WTC11 (cell line): ENCODE measurements around the gene APCDD1. TPM values are rescaled to one million over a fixed set of nuclear protein-coding genes. Genes with fewer than 3 reads are reported as not detected.

ENCODE experiments used
- ATAC-seq: fragments of 200-7000 bp; cut with Tn5 transposase; 2 replicates; pipeline ENCODE4 v1.10.0; 2021; ENCODE audit warnings: mild to moderate bottlenecking, moderate library complexity
- CTCF ChIA-PET: fragments of 300-600 bp; sonication (Branson Sonifier 250); formaldehyde crosslinking; loops from one replicate; lab custom pipeline; 2021; ENCODE audit warnings: antibody characterized with exemption; lab: Charles Lee
- POLR2A ChIA-PET: fragments of 350-600 bp; sonication (Branson Sonifier 250); formaldehyde crosslinking; loops from one replicate; lab custom pipeline; 2021; ENCODE audit warnings: antibody characterized with exemption; lab: Charles Lee
- DNase-seq: peaks from one replicate; pipeline ENCODE4 v3.0.0; 2021; ENCODE audit warnings: low spot score
- H3K27ac Mint-ChIP-seq: 2 replicates; pipeline ENCODE4 v1.8.0; 2021; ENCODE audit warnings: mixed read lengths
- H3K27me3 Mint-ChIP-seq: 2 replicates; pipeline ENCODE4 v1.8.0; 2021; ENCODE audit warnings: low read depth, mild to moderate bottlenecking, moderate library complexity, mixed read lengths
- H3K36me3 Mint-ChIP-seq: 2 replicates; pipeline ENCODE4 v1.8.0; 2021; ENCODE audit warnings: mixed read lengths
- H3K4me1 Mint-ChIP-seq: 2 replicates; pipeline ENCODE4 v1.8.0; 2022; ENCODE audit warnings: mixed read lengths
- H3K4me3 Mint-ChIP-seq: 2 replicates; pipeline ENCODE4 v1.8.0; 2021; ENCODE audit warnings: mild to moderate bottlenecking, moderate library complexity, mixed read lengths
- H3K9me3 Mint-ChIP-seq: 2 replicates; pipeline ENCODE4 v1.8.0; 2021; ENCODE audit warnings: mixed read lengths
- ATF6 ChIP-seq: sonication (generic); formaldehyde crosslinking; IDR thresholded peaks from 2 replicates; pipeline ENCODE4 v1.8.1; 2023; ENCODE audit warnings: mild to moderate bottlenecking, missing genetic modification reagents
- CDX4 ChIP-seq: fragments of 250-450 bp; sonication (Bioruptor Pico); IDR thresholded peaks from 2 replicates; pipeline ENCODE4 v1.9.0; 2021; ENCODE audit warnings: moderate library complexity, mild to moderate bottlenecking, inconsistent platforms, borderline replicate concordance
- CREB1 ChIP-seq: sonication (generic); formaldehyde crosslinking; IDR thresholded peaks from 2 replicates; pipeline ENCODE4 v1.8.0; 2023; ENCODE audit warnings: mild to moderate bottlenecking, missing genetic modification reagents
- CTCF ChIP-seq: fragments of 200-600 bp; IDR thresholded peaks from 2 replicates; pipeline ENCODE4 v1.8.0; 2022; ENCODE audit warnings: antibody characterized with exemption
- ETV6 ChIP-seq: sonication (generic); formaldehyde crosslinking; IDR thresholded peaks from 2 replicates; pipeline ENCODE4 v1.8.1; 2022; ENCODE audit warnings: mild to moderate bottlenecking, missing genetic modification reagents
- FOXK1 ChIP-seq: sonication (generic); formaldehyde crosslinking; IDR thresholded peaks from 2 replicates; pipeline ENCODE4 v1.8.0; 2022; ENCODE audit warnings: mild to moderate bottlenecking, moderate library complexity, missing genetic modification reagents
- GRHL2 ChIP-seq: fragments of 250-450 bp; sonication (Bioruptor Pico); IDR thresholded peaks from 2 replicates; pipeline ENCODE4 v1.8.0; 2022; ENCODE audit warnings: mild to moderate bottlenecking, moderate library complexity; ENCODE audit not compliant: insufficient replicate concordance, severe bottlenecking
- HMGXB4 ChIP-seq: sonication (generic); formaldehyde crosslinking; IDR thresholded peaks from 2 replicates; pipeline ENCODE4 v1.8.1; 2023; ENCODE audit warnings: mild to moderate bottlenecking, moderate library complexity, missing genetic modification reagents
- NR2C2 ChIP-seq: sonication (generic); formaldehyde crosslinking; IDR thresholded peaks from 2 replicates; pipeline ENCODE4 v1.8.0; 2022; ENCODE audit warnings: mild to moderate bottlenecking, missing genetic modification reagents
- OVOL2 ChIP-seq: fragments of 250-450 bp; sonication (Bioruptor Pico); IDR thresholded peaks from 2 replicates; pipeline ENCODE4 v1.9.0; 2021; ENCODE audit warnings: mild to moderate bottlenecking, borderline replicate concordance
- PREB ChIP-seq: sonication (generic); formaldehyde crosslinking; IDR thresholded peaks from 2 replicates; pipeline ENCODE4 v1.8.1; 2022; ENCODE audit warnings: mild to moderate bottlenecking, missing genetic modification reagents, moderate library complexity, borderline replicate concordance
- SP1 ChIP-seq: sonication (generic); formaldehyde crosslinking; conservative IDR thresholded peaks from 2 replicates; pipeline ENCODE4 v1.8.1; 2022; ENCODE audit warnings: missing genetic modification reagents
- TCF7 ChIP-seq: sonication (generic); formaldehyde crosslinking; IDR thresholded peaks from 2 replicates; pipeline ENCODE4 v1.8.0; 2022; ENCODE audit warnings: mild to moderate bottlenecking, low read depth, missing genetic modification reagents, moderate library complexity
- ZNF121 ChIP-seq: sonication (generic); formaldehyde crosslinking; IDR thresholded peaks from 2 replicates; pipeline ENCODE4 v1.8.0; 2023; ENCODE audit warnings: missing genetic modification reagents
- ZNF138 ChIP-seq: sonication (generic); formaldehyde crosslinking; conservative IDR thresholded peaks from 2 replicates; pipeline ENCODE4 v1.8.1; 2022; ENCODE audit warnings: mild to moderate bottlenecking, moderate library complexity, missing genetic modification reagents
- ZNF317 ChIP-seq: sonication (generic); formaldehyde crosslinking; IDR thresholded peaks from 2 replicates; pipeline ENCODE4 v1.8.1; 2023; ENCODE audit warnings: low read depth, mild to moderate bottlenecking, moderate library complexity, missing genetic modification reagents, borderline replicate concordance
- ZNF671 ChIP-seq: fragments of 250-450 bp; sonication (Bioruptor Pico); IDR thresholded peaks from 2 replicates; pipeline ENCODE4 v1.8.0; 2021; ENCODE audit warnings: mild to moderate bottlenecking
- total RNA-seq: library from RNA; stranded (reverse); gene quantifications from 3 replicates; pipeline ENCODE4 v1.2.3, GENCODE V29; 2021
- TF ChIP-seq, protein P1 (sequence below): sonication (generic); formaldehyde crosslinking; IDR thresholded peaks from 2 replicates; pipeline ENCODE4 v1.8.1; 2023; ENCODE audit warnings: mild to moderate bottlenecking, missing genetic modification reagents, borderline replicate concordance

Gene APCDD1
- total RNA-seq, 1 experiment from 2014 or later, result 7.1 TPM

- POLR2A ChIA-PET, result no interaction called here
- CTCF ChIA-PET, result interaction anchor here (1.4 to 2.6 kb wide), 3 partner anchors 26 to 548 kb away, joined by 3 to 10 read pairs (median 4); no protein-coding TSS in a partner anchor
- DNase-seq, result no peak
Observed at GRCh38 chr18:10518595-10519255, 64.3 kb downstream of the APCDD1 start.

More at GRCh38 chr18:10518595-10519255, 64.3 kb downstream of the APCDD1 start:
- ATAC-seq, result peak; percentile 39; the same call in 1 of the 2 replicates
- H3K9me3 Mint-ChIP-seq, result peaks cover 5% of the 10 kb centered on the region
- no peaks in the 10 kb centered on the region for H3K36me3 Mint-ChIP-seq
- no peak for TF ChIP-seq ATF6 (CRISPR knock-in tag)
- no peak for TF ChIP-seq OVOL2 (CRISPR knock-in tag)
- no peak for TF ChIP-seq CREB1 (CRISPR knock-in tag)
- TF ChIP-seq ZNF671 (CRISPR knock-in tag), result no peak
- TF ChIP-seq, protein P1, sequence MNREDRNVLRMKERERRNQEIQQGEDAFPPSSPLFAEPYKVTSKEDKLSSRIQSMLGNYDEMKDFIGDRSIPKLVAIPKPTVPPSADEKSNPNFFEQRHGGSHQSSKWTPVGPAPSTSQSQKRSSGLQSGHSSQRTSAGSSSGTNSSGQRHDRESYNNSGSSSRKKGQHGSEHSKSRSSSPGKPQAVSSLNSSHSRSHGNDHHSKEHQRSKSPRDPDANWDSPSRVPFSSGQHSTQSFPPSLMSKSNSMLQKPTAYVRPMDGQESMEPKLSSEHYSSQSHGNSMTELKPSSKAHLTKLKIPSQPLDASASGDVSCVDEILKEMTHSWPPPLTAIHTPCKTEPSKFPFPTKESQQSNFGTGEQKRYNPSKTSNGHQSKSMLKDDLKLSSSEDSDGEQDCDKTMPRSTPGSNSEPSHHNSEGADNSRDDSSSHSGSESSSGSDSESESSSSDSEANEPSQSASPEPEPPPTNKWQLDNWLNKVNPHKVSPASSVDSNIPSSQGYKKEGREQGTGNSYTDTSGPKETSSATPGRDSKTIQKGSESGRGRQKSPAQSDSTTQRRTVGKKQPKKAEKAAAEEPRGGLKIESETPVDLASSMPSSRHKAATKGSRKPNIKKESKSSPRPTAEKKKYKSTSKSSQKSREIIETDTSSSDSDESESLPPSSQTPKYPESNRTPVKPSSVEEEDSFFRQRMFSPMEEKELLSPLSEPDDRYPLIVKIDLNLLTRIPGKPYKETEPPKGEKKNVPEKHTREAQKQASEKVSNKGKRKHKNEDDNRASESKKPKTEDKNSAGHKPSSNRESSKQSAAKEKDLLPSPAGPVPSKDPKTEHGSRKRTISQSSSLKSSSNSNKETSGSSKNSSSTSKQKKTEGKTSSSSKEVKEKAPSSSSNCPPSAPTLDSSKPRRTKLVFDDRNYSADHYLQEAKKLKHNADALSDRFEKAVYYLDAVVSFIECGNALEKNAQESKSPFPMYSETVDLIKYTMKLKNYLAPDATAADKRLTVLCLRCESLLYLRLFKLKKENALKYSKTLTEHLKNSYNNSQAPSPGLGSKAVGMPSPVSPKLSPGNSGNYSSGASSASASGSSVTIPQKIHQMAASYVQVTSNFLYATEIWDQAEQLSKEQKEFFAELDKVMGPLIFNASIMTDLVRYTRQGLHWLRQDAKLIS, result no peak
- no peak for TF ChIP-seq CDX4 (CRISPR knock-in tag)
- TF ChIP-seq SP1, result no peak
- no peak for TF ChIP-seq CTCF
- TF ChIP-seq ZNF317 (CRISPR knock-in tag), result no peak
- no peak for TF ChIP-seq PREB (CRISPR knock-in tag)
- no peak for TF ChIP-seq TCF7 (CRISPR knock-in tag)
- TF ChIP-seq HMGXB4 (CRISPR knock-in tag), result no peak
- TF ChIP-seq ETV6 (CRISPR knock-in tag), result no peak
- no peak for TF ChIP-seq NR2C2
- no peak for TF ChIP-seq ZNF138 (CRISPR knock-in tag)
- TF ChIP-seq GRHL2 (CRISPR knock-in tag), result no peak
- no peak for TF ChIP-seq FOXK1
- no peak for TF ChIP-seq ZNF121 (CRISPR knock-in tag)
- H3K4me3 Mint-ChIP-seq, result no peak overlapping the region
- no peak overlapping the region for H3K27ac Mint-ChIP-seq
- peaks cover 7% of the 10 kb centered on the region for H3K4me1 Mint-ChIP-seq
- H3K27me3 Mint-ChIP-seq, result no peaks in the 10 kb centered on the region
